B cell (primary cell): Measurements from ENCODE around the gene GLRA3. TPM values are rescaled to one million over a fixed set of nuclear protein-coding genes. Genes with fewer than 3 reads are reported as not detected.

Experiments
- ATAC-seq: fragments of 200-7000 bp; cut with Tn5 transposase; one replicate; pipeline ENCODE4 v1.10.0; 2021; ENCODE audit warnings: low read depth, mild to moderate bottlenecking, moderate number of reproducible peaks, moderate library complexity
- CTCF ChIA-PET: fragments of 350-600 bp; sonication (Branson Sonifier 250); formaldehyde crosslinking; loops from one replicate; lab custom pipeline; 2021; ENCODE audit warnings: antibody characterized with exemption, inconsistent platforms; lab: Charles Lee
- POLR2A ChIA-PET: fragments of 350-600 bp; sonication (Branson Sonifier 250); formaldehyde crosslinking; loops from one replicate; lab custom pipeline; 2021; ENCODE audit warnings: antibody characterized with exemption; lab: Charles Lee
- DNase-seq: peaks from one replicate; pipeline ENCODE4 v3.0.0; 2013
- H2AFZ ChIP-seq: 2 replicates; pipeline ENCODE4 v1.6.1; 2012; ENCODE audit warnings: mild to moderate bottlenecking, low read depth, low read length; ENCODE audit not compliant: insufficient read depth, poor library complexity, severe bottlenecking
- H3K27ac ChIP-seq, 2 donors: 1 replicate in 1 of 2; 2 replicates in 1 of 2; pipeline ENCODE4 v1.5.1; 2012 to 2013; ENCODE audit warnings: low read length in 2 of 2, mild to moderate bottlenecking in 2 of 2, moderate library complexity in 1 of 2
- H3K27me3 ChIP-seq, 4 experiments: fragments of 200-600 bp in 1 of 4; sonication (generic) in 1 of 4; replicated peaks in 1 of 4; 1 replicate in 2 of 4; 2 replicates in 2 of 4; pipeline versions ENCODE4 v1.6.1 to v1.7.0; 2013 to 2016; ENCODE audit warnings: low read length in 3 of 4, mild to moderate bottlenecking in 2 of 4, mixed read lengths in 1 of 4, moderate library complexity in 1 of 4; ENCODE audit not compliant: insufficient read depth in 4 of 4, control insufficient read depth in 3 of 4; ENCODE audit errors: control extremely low read depth in 1 of 4
- H3K36me3 ChIP-seq, 2 experiments: replicated peaks in 1 of 2; 1 replicate in 1 of 2; 2 replicates in 1 of 2; pipeline versions ENCODE4 v1.6.1 to v1.7.1; 2013; ENCODE audit warnings: low read length in 1 of 2; ENCODE audit not compliant: insufficient read depth in 2 of 2, control insufficient read depth in 1 of 2; ENCODE audit errors: control extremely low read depth in 1 of 2, extremely low read depth in 1 of 2
- H3K4me1 ChIP-seq, 2 donors: fragments of 200-600 bp in 1 of 2; sonication (generic) in 1 of 2; 1 replicate in 1 of 2; 2 replicates in 1 of 2; pipeline versions ENCODE4 v1.5.1 to v1.6.1; 2013 to 2017; ENCODE audit warnings: low read length in 2 of 2; ENCODE audit not compliant: control insufficient read depth in 2 of 2, insufficient read depth in 2 of 2
- H3K4me2 ChIP-seq: replicated peaks from 2 replicates; pipeline ENCODE3; 2012; ENCODE audit warnings: mild to moderate bottlenecking, low read depth, low read length; ENCODE audit not compliant: poor library complexity, severe bottlenecking
- H3K4me3 ChIP-seq, 5 experiments: fragments of 200-600 bp in 1 of 5; sonication (generic) in 1 of 5; 1 replicate in 3 of 5; 2 replicates in 2 of 5; pipeline versions ENCODE4 v1.5.1 to v1.7.0; 2011 to 2016; ENCODE audit warnings: low read length in 4 of 5, mild to moderate bottlenecking in 4 of 5, low read depth in 2 of 5, control low read depth in 1 of 5, moderate library complexity in 1 of 5; ENCODE audit not compliant: insufficient read depth in 1 of 5; ENCODE audit errors: control extremely low read depth in 1 of 5, extremely low read depth in 1 of 5
- H3K79me2 ChIP-seq: fragments of 200-600 bp; sonication (generic); one replicate; pipeline ENCODE4 v1.6.0; 2016; ENCODE audit warnings: low read length; ENCODE audit not compliant: control insufficient read depth, insufficient read depth
- H3K9ac ChIP-seq: fragments of 200-600 bp; sonication (generic); 2 replicates; pipeline ENCODE4 v1.6.1; 2017; ENCODE audit warnings: mild to moderate bottlenecking, low read length, moderate library complexity
- H3K9me3 ChIP-seq, 3 donors: one replicate each; pipeline versions ENCODE4 v1.6.1 to v1.7.1; 2013; ENCODE audit warnings: low read length in 2 of 3; ENCODE audit not compliant: control insufficient read depth in 2 of 3, insufficient read depth in 1 of 3; ENCODE audit errors: control extremely low read depth in 1 of 3
- H4K20me1 ChIP-seq: 2 replicates; pipeline ENCODE4 v1.6.0; 2012; ENCODE audit warnings: mild to moderate bottlenecking, low read length; ENCODE audit not compliant: insufficient read depth, control insufficient read depth, poor library complexity, severe bottlenecking
- H3K27ac Mint-ChIP-seq: one replicate; pipeline ENCODE4 v1.8.0; 2021; ENCODE audit warnings: mixed read lengths
- H3K27me3 Mint-ChIP-seq: one replicate; pipeline ENCODE4 v1.8.0; 2021; ENCODE audit warnings: mixed read lengths
- H3K4me1 Mint-ChIP-seq: one replicate; pipeline ENCODE4 v1.8.0; 2021; ENCODE audit warnings: mixed read lengths
- H3K4me3 Mint-ChIP-seq: one replicate; pipeline ENCODE4 v1.8.0; 2021; ENCODE audit warnings: mixed read lengths
- H3K9me3 Mint-ChIP-seq: one replicate; pipeline ENCODE4 v1.8.0; 2022; ENCODE audit warnings: mixed read lengths; ENCODE audit not compliant: insufficient read depth
- EZH2 ChIP-seq: IDR thresholded peaks from 2 replicates; pipeline ENCODE4 v1.6.1; 2012; ENCODE audit warnings: borderline replicate concordance, low read depth, mild to moderate bottlenecking, moderate library complexity, low read length; ENCODE audit not compliant: insufficient read depth, poor library complexity, severe bottlenecking
- WGBS: methylation state at CpG from one replicate; pipeline ENCODE4 v1.1.5; 2013; ENCODE audit warnings: missing lambda C conversion rate; ENCODE audit not compliant: insufficient coverage; 5-methylcytosine and 5-hydroxymethylcytosine counted together
- intact Hi-C: fragments of 100-400 bp; cut with micrococcal nuclease; formaldehyde crosslinking; loops from one replicate; pipeline ENCODE4 v1.10.0; 2022
- polyA plus RNA-seq: library from polyadenylated mRNA; depleted of rRNA; stranded (reverse); fragments of >200 nt; gene quantifications from 2 replicates; pipeline ENCODE4 v1.2.3, GENCODE V29; 2012
- total RNA-seq, 2 donors: library from RNA; stranded (reverse); fragments of 120-200 nt in 1 of 2; gene quantifications; 1 replicate in 1 of 2; 2 replicates in 1 of 2; pipeline versions ENCODE4 v1.2.3 to v1.2.4, GENCODE V29; 2013 to 2022
- TF ChIP-seq, protein P1 (sequence below): fragments of 200-600 bp; IDR thresholded peaks from one replicate; pipeline ENCODE4 v1.8.0; 2022; ENCODE audit warnings: antibody characterized with exemption, mild to moderate bottlenecking

GLRA3 gene
- total and polyA plus RNA-seq, 2 donors (not counting 1 experiment from before 2014, with no cell fraction given), result 0.12 to 0.30 TPM

- Histone ChIP-seq H3K4me3 (no peak overlapping the region), H4K20me1 (no peaks in the 10 kb centered on the region), H3K4me2 (no peak overlapping the region), H3K27me3 (no peaks in the 10 kb centered on the region), H3K9me3 (peaks cover 0 to 1% (median 0%) of the 10 kb centered on the region in 3 donors), H3K79me2 (no peaks in the 10 kb centered on the region), H3K36me3 (no peaks in the 10 kb centered on the region), H3K9ac (no peak overlapping the region), H2AFZ (no peak overlapping the region), H3K27ac (no peak overlapping the region), H3K4me1 (no peaks in the 10 kb centered on the region)
- DNase-seq (no peak), ATAC-seq (no peak)
- H3K4me1 Mint-ChIP-seq, result no peaks in the 10 kb centered on the region
- no CpG with 5 or more reads among the region's 3 CpGs for WGBS
- ChIA-PET POLR2A (no interaction called here), CTCF (no interaction called here)
- H3K4me3 Mint-ChIP-seq, result no peak overlapping the region
- H3K27me3 Mint-ChIP-seq, result no peaks in the 10 kb centered on the region
- no peak overlapping the region for H3K27ac Mint-ChIP-seq
- no peaks in the 10 kb centered on the region for H3K9me3 Mint-ChIP-seq
- no peak for TF ChIP-seq EZH2
- TF ChIP-seq, protein P1, sequence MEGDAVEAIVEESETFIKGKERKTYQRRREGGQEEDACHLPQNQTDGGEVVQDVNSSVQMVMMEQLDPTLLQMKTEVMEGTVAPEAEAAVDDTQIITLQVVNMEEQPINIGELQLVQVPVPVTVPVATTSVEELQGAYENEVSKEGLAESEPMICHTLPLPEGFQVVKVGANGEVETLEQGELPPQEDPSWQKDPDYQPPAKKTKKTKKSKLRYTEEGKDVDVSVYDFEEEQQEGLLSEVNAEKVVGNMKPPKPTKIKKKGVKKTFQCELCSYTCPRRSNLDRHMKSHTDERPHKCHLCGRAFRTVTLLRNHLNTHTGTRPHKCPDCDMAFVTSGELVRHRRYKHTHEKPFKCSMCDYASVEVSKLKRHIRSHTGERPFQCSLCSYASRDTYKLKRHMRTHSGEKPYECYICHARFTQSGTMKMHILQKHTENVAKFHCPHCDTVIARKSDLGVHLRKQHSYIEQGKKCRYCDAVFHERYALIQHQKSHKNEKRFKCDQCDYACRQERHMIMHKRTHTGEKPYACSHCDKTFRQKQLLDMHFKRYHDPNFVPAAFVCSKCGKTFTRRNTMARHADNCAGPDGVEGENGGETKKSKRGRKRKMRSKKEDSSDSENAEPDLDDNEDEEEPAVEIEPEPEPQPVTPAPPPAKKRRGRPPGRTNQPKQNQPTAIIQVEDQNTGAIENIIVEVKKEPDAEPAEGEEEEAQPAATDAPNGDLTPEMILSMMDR, result no peak
- intact Hi-C loops, result no loop called here
Observed at GRCh38 chr4:174598800-174599199, 230.2 kb downstream of the GLRA3 start.

GRCh38 chr4:174596513-174596912 is 232.5 kb downstream of the GLRA3 start:
- H3K27ac Mint-ChIP-seq, result no peak overlapping the region
- no peaks in the 10 kb centered on the region for H3K27me3 Mint-ChIP-seq
- WGBS, result 100% methylated on average over 1 of the region's 1 CpG
- no peak overlapping the region for H3K27ac ChIP-seq
- H4K20me1 ChIP-seq, result no peaks in the 10 kb centered on the region
- H3K4me3 Mint-ChIP-seq, result no peak overlapping the region
- no peaks in the 10 kb centered on the region for H3K36me3 ChIP-seq
- peaks cover 0 to 1% (median 0%) of the 10 kb centered on the region in 3 donors for H3K9me3 ChIP-seq
- intact Hi-C loops, result no loop called here
- no peak overlapping the region for H3K9ac ChIP-seq
- no peaks in the 10 kb centered on the region for H3K9me3 Mint-ChIP-seq
- POLR2A ChIA-PET, result no interaction called here
- DNase-seq, result no peak
- H3K4me2 ChIP-seq, result no peak overlapping the region
- ATAC-seq, result no peak
- H3K79me2 ChIP-seq, result no peaks in the 10 kb centered on the region
- CTCF ChIA-PET, result no interaction called here
- H3K4me1 Mint-ChIP-seq, result peaks cover 3% of the 10 kb centered on the region
- no peak for TF ChIP-seq EZH2
- TF ChIP-seq, protein P1, result no peak
- no peak overlapping the region for H2AFZ ChIP-seq
- no peak overlapping the region for H3K4me3 ChIP-seq
- H3K4me1 ChIP-seq, result peaks cover 0 to 3% of the 10 kb centered on the region in 2 donors
- H3K27me3 ChIP-seq, result no peaks in the 10 kb centered on the region
